Measurements from ENCODE around the gene COPG1.
"Not testable (repeated sequence)": the region's sequence is repeated elsewhere in the genome, so short reads cannot be mapped to it uniquely, and the experiment has no call there.

The COPG1 gene, protein sequence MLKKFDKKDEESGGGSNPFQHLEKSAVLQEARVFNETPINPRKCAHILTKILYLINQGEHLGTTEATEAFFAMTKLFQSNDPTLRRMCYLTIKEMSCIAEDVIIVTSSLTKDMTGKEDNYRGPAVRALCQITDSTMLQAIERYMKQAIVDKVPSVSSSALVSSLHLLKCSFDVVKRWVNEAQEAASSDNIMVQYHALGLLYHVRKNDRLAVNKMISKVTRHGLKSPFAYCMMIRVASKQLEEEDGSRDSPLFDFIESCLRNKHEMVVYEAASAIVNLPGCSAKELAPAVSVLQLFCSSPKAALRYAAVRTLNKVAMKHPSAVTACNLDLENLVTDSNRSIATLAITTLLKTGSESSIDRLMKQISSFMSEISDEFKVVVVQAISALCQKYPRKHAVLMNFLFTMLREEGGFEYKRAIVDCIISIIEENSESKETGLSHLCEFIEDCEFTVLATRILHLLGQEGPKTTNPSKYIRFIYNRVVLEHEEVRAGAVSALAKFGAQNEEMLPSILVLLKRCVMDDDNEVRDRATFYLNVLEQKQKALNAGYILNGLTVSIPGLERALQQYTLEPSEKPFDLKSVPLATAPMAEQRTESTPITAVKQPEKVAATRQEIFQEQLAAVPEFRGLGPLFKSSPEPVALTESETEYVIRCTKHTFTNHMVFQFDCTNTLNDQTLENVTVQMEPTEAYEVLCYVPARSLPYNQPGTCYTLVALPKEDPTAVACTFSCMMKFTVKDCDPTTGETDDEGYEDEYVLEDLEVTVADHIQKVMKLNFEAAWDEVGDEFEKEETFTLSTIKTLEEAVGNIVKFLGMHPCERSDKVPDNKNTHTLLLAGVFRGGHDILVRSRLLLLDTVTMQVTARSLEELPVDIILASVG

DNA sequence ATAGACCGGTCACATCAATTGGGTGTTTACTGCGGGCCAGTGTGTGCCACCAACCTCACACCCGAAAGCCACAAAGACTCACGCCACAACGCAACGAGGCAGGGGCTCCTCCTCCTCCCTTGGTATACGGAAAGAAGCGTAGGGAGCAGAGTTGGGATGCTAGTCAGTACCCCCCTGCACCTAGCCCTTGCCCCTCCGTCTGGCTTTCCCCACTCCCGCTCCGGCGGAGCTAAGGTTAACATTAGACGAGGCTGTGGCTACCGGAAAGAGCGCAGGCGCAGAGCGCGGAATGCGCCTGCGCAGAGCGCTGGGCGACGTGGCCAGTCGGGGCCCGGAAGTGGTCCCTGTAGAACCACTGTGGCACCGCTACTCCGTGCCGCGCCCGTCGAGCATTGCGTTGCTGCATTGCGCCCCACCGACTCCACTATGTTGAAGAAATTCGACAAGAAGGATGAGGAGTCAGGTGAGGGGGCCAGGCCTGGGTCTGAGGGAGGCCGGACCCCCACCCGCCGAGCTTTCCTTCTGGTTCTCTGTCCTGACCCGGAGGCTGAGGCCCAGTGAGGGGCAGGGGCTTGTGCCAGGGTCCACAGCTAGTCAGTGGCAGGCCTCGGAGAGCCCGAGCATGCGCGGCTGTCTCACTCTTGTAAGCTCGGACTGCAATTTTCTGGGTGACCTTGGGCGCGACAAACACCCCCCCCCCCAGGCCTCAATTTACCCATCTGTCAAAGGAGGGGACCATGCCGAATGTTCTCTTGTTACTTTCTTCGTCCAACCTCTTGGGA is at the start of gene COPG1:
TSS of gene COPG1 (plus strand) at position 323 of the 782 bp plus-strand sequence. CDS start at position 427, 104 bp downstream.
- DNase-seq, result peak; percentile 25 to 92 (median 80)

DNA sequence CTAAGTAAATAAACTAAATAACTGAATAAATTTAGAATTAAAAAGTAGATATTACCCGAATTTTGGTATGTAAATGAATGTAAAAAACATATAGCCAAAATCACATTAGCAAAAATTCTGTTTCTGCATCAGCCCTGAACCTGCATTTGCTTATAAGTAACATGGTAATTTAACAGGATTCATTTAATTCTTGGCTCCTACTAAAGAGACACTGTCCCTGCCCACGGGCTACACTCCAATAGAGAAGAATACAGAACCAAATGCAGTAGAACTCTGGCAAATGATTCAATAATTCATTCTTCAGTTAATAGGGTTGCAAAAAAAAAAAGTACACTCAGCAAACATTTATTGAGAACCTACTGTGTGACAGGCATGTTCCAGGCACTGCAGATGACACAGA is 44.9 kb upstream of the COPG1 start:
- no peak for DNase-seq

DNA sequence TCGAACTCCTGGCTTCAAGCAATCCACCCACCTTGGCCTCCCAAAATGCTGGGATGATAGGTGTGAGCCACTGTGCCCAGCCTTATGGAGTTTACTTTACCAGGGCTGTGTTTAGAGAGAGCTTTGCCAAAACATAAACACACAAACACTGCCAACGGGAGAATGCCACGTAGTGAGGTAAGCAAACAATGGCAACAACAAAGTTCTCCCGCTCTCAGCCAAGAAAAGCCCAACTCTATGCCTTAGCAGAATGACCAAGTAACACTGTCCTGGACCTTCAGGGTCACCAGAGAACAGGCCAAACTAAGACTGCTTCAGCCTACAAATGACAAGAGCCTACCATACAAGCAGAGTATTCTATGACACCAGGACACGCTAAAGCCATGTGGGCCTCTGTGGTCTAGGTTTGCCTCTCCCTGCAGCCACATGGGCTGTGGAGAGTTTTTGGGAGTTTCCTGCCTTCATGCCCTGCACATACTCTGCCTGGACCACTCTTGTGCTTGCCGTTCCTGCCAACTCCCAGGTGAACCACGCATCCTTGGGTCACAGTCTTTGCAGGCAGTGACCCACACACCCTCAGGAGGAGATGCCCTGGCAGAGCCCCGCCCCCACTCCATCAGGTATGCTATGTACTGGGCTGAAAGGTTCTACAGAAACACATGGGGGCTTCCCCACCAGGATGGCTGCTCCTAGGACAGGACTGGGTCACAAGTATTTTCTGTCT is 44.1 kb upstream of the COPG1 start:
- no peak for DNase-seq

DNA sequence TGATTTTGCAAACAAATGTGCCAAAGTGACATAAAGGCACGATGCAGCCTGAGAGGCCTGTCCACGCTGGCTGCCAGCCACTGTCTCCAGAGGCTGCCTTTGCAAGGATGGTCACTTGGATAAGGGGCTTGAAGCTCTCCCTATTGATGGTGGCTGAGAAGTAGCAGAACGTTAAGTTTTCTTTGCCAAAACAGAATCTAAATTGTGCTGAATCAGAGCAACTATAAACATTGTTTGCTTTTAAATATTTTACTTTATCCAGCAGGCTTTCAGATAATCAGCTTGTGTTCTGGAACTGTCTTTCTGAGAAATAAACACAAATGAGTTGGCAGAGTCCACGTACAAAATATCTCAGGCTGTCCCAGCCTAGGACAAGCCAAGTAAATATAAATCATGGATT is 41.9 kb upstream of the COPG1 start:
- peak in 3 of 14 donors; percentile 1 to 21 (median 8) for DNase-seq

DNA sequence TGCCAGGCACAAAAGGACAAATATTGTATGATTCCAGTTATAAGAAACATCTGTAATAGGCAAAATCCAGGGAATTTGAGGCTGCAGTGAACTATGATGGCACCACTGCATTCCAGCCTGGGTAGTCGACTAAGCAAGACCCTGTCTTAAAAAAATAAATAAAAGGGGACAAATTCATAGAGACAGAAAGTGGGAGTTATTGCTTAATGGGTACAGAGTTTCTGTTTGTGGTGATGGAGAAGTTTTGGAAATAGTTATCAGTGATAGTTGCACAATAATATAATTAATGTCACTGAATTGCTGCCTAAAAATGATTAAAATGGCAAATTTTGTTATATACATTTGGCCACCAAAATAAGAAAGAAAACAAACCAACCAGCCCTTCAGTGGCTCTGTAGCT is 38.1 kb upstream of the COPG1 start:
- DNase-seq, result no peak

DNA sequence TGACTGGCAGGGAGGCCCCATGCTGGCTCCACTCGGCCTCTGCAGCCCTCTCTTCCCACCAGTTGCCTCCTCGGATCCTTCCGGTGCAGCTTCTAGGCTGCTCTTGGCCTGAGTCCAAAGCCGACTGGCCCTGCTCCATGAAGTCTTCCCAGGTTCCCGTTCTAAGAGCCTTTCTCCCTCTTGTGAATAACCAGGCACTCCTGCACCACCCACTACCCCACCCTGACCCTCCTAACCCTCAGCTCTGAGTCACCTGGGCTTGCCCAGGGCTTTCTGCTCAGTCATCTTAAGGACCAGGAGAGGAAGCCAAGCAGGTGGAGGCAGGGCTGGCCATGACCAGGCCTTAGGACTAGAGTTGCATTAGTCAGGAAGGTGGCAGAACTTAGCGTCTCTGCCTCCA is 37.6 kb upstream of the COPG1 start:
- peak in 4 of 14 donors; percentile 5 to 24 (median 12) for DNase-seq

DNA sequence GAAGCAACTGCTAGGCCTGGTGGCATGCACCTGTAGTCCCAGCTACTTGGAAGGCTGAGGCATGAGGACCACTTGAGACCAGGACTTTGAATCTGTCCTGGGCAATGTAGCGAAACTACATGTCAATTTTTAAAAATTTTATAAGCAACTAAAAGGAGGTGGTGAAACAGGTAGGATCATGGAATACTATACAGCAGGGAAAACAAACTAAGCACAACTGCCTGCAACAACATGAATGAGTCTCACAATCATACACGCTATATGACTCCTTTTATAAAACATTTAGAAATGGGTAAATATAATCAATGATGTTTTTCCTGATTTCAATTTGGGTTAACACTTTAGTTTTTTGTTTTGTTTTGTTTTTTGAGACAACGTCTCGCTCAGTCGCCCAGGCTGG is 36.2 kb upstream of the COPG1 start:
- DNase-seq, result no peak

DNA sequence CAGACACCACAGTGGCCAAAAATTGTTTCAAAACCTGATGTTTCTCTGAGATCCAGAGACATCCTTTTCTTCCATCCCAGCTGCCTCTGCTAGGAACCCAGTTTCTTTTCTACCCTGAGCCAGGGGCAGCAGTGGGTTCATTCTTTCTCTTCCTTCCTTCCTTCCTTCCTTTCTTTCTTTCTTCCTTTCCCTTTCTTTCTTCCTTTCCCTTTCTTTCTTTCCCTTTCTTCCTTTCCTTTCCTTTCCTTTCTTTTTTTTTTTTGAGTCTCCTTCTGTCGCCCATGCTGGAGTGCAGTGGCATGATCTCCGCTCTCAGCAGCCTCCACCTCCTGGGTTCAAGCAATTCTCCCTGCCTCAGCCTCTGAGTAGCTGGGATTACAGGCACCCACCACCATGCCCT is 30.7 kb upstream of the COPG1 start:
- DNase-seq, result no peak

DNA sequence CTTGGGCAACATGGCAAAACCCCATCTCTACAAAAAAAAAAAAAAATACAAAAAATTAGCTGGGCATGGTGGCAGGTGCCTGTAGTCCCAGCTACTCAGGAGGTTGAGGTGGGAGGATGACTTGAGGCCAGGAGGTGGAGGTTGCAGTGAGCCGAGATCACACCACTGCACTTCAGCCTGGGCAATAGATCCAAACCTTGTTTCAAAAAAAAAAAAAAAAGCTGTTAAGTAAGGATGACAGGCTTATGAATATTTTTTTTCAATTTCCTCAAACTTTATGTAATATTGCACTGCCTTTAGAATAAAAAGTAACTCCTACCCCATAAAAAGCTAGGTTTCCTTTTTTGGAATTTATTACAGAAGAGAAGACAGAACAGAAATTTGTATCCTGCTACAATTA is 25.0 kb upstream of the COPG1 start:
- DNase-seq, result not testable (repeated sequence)

DNA sequence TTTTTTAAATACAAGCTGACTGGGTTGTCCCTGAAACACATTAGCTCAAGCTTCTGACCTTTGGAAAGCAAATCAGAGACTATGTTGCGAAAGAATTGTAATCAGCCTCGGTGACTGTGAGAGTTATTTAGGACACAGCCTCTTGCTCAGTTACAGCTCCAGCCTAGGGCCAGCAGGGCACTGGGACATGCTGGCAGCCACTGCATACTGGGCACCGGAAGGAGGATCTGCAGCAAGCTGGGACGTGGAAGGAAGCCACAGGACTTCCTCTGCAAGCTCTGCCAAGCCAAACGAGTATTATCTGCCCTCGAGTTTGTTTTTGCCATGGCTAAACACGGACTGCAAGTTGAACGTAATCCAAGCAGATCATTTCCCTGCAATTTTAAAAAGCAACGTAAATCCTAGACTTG is 24.4 kb upstream of the COPG1 start:
- DNase-seq, result peak; percentile 3 to 97 (median 54)

DNA sequence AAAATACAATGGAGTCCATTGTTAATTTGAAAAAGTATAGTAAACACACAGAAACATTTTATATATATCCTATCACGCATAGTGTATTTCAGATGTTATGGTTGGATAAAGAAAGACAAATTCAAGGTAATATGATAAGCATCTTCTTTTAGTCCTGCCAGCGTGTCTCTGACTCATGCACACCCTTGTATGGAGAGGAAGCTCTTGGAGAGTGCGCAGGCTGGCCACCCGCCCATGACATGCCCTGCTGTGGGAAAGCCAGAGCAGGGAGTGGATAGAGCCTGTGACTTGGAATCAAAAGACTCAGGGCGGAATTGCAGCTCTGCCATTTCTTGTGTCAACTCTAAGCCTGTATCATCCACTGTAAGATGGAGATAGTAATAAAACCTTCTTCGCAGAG is 23.0 kb upstream of the COPG1 start:
- DNase-seq, result peak in 11 of 14 donors; percentile 9 to 91 (median 49)

DNA sequence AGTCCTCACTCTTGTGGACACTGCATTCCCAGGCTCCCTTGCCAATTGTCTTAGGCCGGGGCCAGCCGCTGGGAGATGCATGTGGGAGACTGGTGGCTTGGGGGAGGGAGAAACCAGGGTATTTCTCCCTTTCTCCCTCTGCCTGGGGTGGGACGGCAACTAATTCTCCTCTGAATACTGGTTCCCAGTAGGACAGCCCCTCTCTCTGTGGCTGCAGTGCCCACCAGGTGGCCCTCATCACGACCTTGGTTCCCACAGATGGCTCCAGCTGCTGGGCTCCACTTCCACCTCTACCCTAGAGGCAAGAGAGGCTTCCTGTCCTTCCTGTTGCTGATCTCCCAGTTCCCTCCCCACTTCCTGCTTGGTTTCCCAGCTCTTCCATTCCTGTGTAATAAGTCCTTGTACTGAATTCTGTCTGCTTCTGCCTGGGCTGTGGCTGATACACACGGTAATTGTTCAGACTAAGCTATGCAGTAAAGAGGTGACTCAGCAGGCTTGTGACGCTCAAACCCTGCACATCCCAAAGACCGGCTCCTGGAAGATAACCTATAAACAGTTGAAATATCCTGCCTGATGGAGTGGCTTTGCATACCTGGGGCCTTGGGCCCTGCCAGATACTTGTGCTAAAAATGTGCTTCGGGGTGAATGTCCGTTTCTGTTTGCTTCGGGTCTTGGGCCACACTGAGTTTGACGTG is 20.4 kb upstream of the COPG1 start:
- no peak for DNase-seq

DNA sequence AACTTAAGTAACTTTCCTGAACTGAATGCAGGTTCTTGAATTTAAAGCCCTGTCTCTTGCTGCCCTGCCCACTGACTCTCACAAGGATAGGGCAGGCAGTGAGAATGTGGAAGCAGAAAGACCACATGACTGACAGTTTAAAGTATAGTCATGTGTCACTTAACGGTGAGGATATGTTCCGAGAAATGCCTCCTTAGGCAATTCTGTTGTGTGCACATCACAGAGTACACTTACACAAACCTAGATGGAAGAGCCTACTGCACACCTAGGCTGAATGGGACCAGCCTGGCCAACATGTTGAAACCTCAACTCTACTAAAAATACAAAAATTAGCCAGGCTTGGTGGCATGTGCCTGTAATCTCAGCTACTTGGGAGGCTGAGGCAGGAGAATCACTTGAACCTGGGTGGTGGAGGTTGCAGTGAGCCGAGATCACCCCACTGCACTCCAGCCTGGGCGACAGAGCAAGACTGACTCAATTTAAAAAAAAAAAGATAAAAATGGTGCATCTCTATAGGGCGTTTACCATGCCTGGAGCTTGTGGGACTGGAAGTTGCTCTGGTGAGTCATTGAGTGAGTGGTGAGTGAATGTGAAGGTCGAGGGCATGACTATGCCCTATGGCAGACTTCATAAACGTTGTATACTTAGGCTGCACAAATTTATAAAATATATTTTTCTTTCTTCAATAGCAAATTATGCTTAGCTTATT is 18.9 kb upstream of the COPG1 start:
- DNase-seq, result peak in 3 of 14 donors; percentile 16 to 19 (median 18)

DNA sequence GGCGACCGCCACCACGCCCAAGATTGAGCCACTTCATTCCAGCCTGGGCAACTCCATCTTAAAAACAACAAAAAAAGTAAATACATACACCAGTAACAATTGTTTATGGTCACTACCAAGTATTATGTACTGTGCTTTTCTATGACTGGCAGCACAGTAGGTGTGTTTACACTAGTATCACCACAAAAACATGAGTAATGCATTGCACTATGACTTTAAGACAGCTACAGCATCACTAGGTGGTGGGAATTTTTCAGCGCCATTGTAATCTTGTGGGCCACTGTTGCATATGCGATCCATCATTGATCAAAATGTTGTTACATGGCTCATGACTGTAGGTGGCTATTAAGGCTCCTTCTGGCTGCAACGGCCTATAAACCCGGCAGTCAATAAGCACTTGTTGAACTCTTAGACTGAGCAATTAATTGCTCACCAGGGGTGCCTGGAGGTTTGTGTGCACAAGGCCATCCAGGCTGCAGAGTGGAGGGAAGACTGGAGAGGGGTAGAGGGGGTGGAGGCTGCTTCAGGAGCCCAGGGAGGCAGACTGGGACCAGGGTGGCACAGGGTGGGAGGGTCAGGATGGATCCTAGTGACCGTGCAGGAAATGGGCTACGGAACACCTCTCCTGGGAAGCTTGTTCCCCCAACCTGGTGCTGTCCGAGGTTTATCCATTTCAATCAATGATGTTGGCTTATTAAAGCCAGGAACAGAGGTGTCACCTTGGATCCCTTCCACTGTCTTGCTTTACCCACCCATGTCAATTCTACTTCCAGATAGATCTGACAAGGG is 17.9 kb upstream of the COPG1 start:
- no peak for DNase-seq

DNA sequence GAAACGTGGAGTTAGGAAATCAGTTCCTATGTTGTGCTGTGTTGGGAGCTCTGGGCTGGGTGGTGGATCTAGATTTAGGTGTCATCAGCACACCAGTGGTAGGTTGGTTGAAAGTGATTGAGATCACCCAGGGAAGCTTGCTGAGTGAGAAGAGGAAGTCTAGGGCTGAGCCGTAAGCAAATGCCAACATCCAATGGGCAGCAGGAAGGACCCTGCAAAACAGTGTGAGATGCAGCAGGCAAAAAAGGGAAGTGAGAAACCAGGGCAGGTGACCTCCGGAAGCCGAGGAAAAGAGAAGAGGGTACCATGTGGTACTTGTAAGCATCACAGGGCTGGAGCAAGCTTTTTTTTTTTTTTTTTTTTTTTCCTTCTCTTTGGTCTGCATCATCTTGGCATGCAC is 15.9 kb upstream of the COPG1 start:
- peak in 9 of 14 donors; percentile 14 to 59 (median 35) for DNase-seq

DNA sequence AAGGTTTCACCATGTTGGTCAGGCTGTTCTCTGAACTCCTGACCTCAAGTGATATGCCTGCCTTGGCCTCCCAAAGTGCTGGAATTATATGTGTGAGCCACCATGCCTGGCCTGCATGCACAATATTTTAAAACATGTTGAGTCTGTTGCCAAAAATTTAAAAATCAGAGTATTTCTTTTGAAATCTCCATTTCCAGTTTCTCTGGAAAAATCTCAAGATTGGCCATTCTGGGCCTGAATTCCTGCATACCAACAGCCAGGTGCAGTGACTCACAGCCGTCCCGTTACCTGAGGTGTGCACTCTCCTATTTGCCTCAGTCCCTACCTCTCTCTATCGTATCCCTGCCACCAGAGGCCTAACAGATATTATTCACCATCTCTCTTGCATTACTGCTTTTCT is 15.0 kb upstream of the COPG1 start:
- no peak for DNase-seq

DNA sequence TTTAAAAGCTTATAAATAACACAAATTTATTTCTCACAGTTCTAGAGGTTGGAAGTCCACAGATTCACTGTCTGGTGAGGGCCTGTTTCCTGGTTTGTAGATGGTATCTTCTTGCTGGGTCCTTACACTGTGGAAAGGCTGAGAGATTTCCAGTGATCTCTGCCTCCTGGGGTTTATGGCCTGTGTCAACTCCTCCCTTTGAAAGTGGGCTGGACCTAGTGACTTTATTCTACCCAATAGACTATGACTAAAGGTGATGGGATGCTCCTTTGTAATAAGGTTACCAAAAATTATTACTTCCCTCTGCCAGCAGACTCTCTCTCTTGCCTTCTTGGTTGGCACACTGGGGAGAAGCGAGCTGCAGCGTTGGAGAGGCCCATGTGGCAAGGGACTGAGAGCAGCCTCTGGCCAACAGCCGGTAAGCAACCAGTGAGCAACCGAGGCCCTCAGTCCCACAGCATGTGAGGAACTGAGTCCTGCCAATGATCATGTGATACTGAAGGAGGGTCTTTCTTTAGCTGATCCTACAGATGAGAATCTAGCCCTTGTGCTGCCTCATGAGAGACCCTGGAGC is 14.0 kb upstream of the COPG1 start:
- DNase-seq, result no peak

DNA sequence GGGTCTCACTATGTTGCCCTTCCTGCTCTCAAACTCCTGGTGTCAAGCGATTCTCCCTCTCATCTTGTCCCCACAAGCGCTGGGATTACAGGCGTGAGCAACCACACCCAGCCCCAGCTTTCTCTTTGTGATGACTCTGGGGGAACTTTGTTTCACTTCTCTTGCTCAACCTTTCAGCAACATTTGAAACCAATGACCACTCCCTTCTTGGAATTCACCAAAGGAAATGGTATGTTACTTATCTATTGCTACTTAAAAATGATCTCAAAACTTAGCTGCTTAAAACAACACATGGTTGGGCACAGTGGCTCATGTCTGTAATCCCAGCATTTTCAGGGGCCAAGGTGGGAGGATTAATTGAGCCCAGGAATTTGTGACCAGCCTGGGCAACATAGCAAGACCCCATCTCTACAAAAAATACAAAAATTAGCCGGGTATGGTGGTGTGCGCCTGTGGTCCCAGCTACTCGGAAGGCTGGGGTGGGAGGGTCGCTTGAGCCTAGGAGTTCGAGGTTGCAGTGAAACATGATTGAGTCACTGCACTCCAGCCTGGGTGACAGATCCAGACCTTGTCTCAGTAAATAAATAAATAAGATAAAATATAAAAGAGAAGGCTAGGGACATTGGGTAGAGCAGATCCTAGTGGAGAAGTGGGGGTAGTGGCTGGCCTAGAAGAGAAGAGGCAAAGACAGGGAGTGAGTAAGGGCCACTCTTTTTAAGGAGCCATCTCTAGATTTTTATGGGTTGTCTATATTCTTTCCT is 10.3 kb upstream of the COPG1 start:
- no peak for DNase-seq

DNA sequence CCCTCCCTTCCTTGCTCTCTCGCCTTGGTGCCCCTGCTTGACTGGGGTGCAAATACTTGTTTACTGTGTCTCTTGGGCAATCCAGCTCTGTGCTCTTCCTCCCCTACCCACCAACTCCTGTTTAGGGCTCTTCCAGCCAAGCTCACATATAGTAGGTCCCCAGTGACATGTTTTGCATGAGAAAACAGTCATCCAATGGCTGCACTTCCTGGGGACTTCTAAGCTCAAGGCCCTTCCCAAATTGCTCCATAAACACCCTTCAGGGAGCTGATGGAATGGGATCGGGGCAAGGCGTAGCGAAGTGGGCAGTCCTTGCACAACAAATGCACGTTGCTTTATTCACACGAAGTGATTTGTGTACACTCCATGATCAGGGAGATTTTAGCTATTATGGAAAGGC is 9.4 kb upstream of the COPG1 start:
- no peak for DNase-seq
